WTC11 (cell line): Measurements from ENCODE around the gene ZDBF2. TPM values are rescaled to one million over a fixed set of nuclear protein-coding genes. Genes with fewer than 3 reads are reported as not detected.
"Not testable (repeated sequence)": the region's sequence is repeated elsewhere in the genome, so short reads cannot be mapped to it uniquely, and the experiment has no call there.

Experiments
- ATAC-seq: fragments of 200-7000 bp; cut with Tn5 transposase; 2 replicates; pipeline ENCODE4 v1.10.0; 2021; ENCODE audit warnings: mild to moderate bottlenecking, moderate library complexity
- CTCF ChIA-PET: fragments of 300-600 bp; sonication (Branson Sonifier 250); formaldehyde crosslinking; loops from one replicate; lab custom pipeline; 2021; ENCODE audit warnings: antibody characterized with exemption; lab: Charles Lee
- POLR2A ChIA-PET: fragments of 350-600 bp; sonication (Branson Sonifier 250); formaldehyde crosslinking; loops from one replicate; lab custom pipeline; 2021; ENCODE audit warnings: antibody characterized with exemption; lab: Charles Lee
- DNase-seq: peaks from one replicate; pipeline ENCODE4 v3.0.0; 2021; ENCODE audit warnings: low spot score
- H3K27ac Mint-ChIP-seq: 2 replicates; pipeline ENCODE4 v1.8.0; 2021; ENCODE audit warnings: mixed read lengths
- H3K27me3 Mint-ChIP-seq: 2 replicates; pipeline ENCODE4 v1.8.0; 2021; ENCODE audit warnings: low read depth, mild to moderate bottlenecking, moderate library complexity, mixed read lengths
- H3K36me3 Mint-ChIP-seq: 2 replicates; pipeline ENCODE4 v1.8.0; 2021; ENCODE audit warnings: mixed read lengths
- H3K4me1 Mint-ChIP-seq: 2 replicates; pipeline ENCODE4 v1.8.0; 2022; ENCODE audit warnings: mixed read lengths
- H3K4me3 Mint-ChIP-seq: 2 replicates; pipeline ENCODE4 v1.8.0; 2021; ENCODE audit warnings: mild to moderate bottlenecking, moderate library complexity, mixed read lengths
- H3K9me3 Mint-ChIP-seq: 2 replicates; pipeline ENCODE4 v1.8.0; 2021; ENCODE audit warnings: mixed read lengths
- CREB1 ChIP-seq: sonication (generic); formaldehyde crosslinking; IDR thresholded peaks from 2 replicates; pipeline ENCODE4 v1.8.0; 2023; ENCODE audit warnings: mild to moderate bottlenecking, missing genetic modification reagents
- ELF4 ChIP-seq: sonication (generic); formaldehyde crosslinking; IDR thresholded peaks from 2 replicates; pipeline ENCODE4 v1.8.1; 2022; ENCODE audit warnings: low read depth, mild to moderate bottlenecking, moderate library complexity, missing genetic modification reagents
- GABPB1 ChIP-seq: sonication (generic); formaldehyde crosslinking; IDR thresholded peaks from 2 replicates; pipeline ENCODE4 v1.8.1; 2023; ENCODE audit warnings: mild to moderate bottlenecking, missing genetic modification reagents
- GRHL2 ChIP-seq: fragments of 250-450 bp; sonication (Bioruptor Pico); IDR thresholded peaks from 2 replicates; pipeline ENCODE4 v1.8.0; 2022; ENCODE audit warnings: mild to moderate bottlenecking, moderate library complexity; ENCODE audit not compliant: insufficient replicate concordance, severe bottlenecking
- NR3C1 ChIP-seq: sonication (generic); formaldehyde crosslinking; conservative IDR thresholded peaks from 2 replicates; pipeline ENCODE4 v1.8.1; 2023; ENCODE audit warnings: low read depth, mild to moderate bottlenecking, missing genetic modification reagents
- SMAD4 ChIP-seq: sonication (generic); formaldehyde crosslinking; IDR thresholded peaks from 2 replicates; pipeline ENCODE4 v1.8.0; 2022; ENCODE audit warnings: mild to moderate bottlenecking, missing genetic modification reagents
- SP1 ChIP-seq: sonication (generic); formaldehyde crosslinking; conservative IDR thresholded peaks from 2 replicates; pipeline ENCODE4 v1.8.1; 2022; ENCODE audit warnings: missing genetic modification reagents
- ZNF423 ChIP-seq: fragments of 250-450 bp; sonication (Bioruptor Pico); IDR thresholded peaks from 2 replicates; pipeline ENCODE4 v2.1.2; 2022; ENCODE audit warnings: mild to moderate bottlenecking, moderate library complexity
- total RNA-seq: library from RNA; stranded (reverse); gene quantifications from 3 replicates; pipeline ENCODE4 v1.2.3, GENCODE V29; 2021
- TF ChIP-seq, protein P1 (sequence below): fragments of 250-450 bp; sonication (Bioruptor Pico); IDR thresholded peaks from 2 replicates; pipeline ENCODE4 v1.9.0; 2021; ENCODE audit warnings: moderate library complexity, mild to moderate bottlenecking, inconsistent platforms, borderline replicate concordance
- TF ChIP-seq, protein P2 (sequence below): sonication (generic); formaldehyde crosslinking; IDR thresholded peaks from 2 replicates; pipeline ENCODE4 v1.8.0; 2023; ENCODE audit warnings: missing genetic modification reagents, mild to moderate bottlenecking, borderline replicate concordance
- TF ChIP-seq, protein P3 (sequence below): sonication (generic); formaldehyde crosslinking; IDR thresholded peaks from 2 replicates; pipeline ENCODE4 v1.8.0; 2023; ENCODE audit warnings: missing genetic modification reagents
- TF ChIP-seq, protein P4 (sequence below): sonication (generic); formaldehyde crosslinking; conservative IDR thresholded peaks from 2 replicates; pipeline ENCODE4 v1.8.1; 2023; ENCODE audit warnings: mild to moderate bottlenecking, low read depth, missing genetic modification reagents, moderate library complexity

Gene ZDBF2
- total RNA-seq, 1 experiment from 2014 or later = 16.0 TPM

DNA sequence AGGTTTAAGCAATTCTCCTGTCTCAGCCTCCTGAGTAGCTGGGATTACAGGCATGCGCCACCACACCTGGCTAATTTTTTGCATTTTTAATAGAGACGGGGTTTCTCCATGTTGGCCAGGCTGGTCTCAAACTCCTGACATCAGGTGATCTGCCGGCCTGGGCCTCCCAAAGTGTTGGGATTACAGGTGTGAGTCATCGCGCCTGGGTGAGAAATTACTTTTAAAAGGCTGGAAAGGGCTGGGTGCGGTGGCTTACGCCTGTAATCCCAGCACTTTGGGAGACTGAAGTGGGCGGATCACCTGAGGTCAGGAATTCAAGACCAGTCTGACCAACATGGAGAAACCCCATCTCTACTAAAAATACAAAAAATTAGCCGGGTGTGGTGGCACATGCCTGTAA is 45.8 kb upstream of the ZDBF2 start:
- H3K27ac Mint-ChIP-seq, ATAC-seq, H3K4me3 Mint-ChIP-seq, H3K36me3 Mint-ChIP-seq, H3K27me3 Mint-ChIP-seq, H3K9me3 Mint-ChIP-seq, DNase-seq, CTCF ChIA-PET, POLR2A ChIA-PET: not testable (repeated sequence)
- H3K4me1 Mint-ChIP-seq = peaks cover 24% of the 10 kb centered on the region

DNA sequence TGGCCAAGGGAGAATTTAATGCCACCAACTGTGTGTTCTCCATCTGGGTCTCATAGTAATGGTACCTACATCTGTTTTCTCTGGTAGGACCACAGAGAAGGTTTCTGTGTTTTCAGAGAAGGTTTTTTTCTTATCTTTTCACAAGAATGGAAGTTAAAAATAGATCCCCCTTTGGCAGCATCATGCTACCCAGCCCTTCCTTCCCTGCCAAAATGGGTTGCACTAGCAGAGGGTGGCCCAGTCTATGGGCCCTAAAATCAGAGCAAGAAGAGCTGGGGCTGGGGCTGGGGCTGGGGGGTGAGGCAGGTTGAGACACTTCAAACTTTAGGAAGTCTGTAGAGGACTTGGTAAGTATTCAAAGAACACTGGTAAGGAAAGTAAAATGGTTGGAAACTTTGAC is 44.8 kb upstream of the ZDBF2 start:
- no peak overlapping the region for H3K27ac Mint-ChIP-seq
- no peaks in the 10 kb centered on the region for H3K9me3 Mint-ChIP-seq
- no peaks in the 10 kb centered on the region for H3K36me3 Mint-ChIP-seq
- ATAC-seq (no peak), DNase-seq (no peak)
- POLR2A ChIA-PET = no interaction called here
- H3K27me3 Mint-ChIP-seq = no peaks in the 10 kb centered on the region
- no peak for TF ChIP-seq NR3C1 (CRISPR knock-in tag)
- TF ChIP-seq SP1 (CRISPR knock-in tag) = no peak
- TF ChIP-seq GABPB1 (CRISPR knock-in tag) = no peak
- TF ChIP-seq, protein P1, sequence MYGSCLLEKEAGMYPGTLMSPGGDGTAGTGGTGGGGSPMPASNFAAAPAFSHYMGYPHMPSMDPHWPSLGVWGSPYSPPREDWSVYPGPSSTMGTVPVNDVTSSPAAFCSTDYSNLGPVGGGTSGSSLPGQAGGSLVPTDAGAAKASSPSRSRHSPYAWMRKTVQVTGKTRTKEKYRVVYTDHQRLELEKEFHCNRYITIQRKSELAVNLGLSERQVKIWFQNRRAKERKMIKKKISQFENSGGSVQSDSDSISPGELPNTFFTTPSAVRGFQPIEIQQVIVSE (CRISPR knock-in tag) = no peak
- TF ChIP-seq CREB1 (CRISPR knock-in tag) = no peak
- TF ChIP-seq SMAD4 (CRISPR knock-in tag) = no peak
- TF ChIP-seq, protein P2, sequence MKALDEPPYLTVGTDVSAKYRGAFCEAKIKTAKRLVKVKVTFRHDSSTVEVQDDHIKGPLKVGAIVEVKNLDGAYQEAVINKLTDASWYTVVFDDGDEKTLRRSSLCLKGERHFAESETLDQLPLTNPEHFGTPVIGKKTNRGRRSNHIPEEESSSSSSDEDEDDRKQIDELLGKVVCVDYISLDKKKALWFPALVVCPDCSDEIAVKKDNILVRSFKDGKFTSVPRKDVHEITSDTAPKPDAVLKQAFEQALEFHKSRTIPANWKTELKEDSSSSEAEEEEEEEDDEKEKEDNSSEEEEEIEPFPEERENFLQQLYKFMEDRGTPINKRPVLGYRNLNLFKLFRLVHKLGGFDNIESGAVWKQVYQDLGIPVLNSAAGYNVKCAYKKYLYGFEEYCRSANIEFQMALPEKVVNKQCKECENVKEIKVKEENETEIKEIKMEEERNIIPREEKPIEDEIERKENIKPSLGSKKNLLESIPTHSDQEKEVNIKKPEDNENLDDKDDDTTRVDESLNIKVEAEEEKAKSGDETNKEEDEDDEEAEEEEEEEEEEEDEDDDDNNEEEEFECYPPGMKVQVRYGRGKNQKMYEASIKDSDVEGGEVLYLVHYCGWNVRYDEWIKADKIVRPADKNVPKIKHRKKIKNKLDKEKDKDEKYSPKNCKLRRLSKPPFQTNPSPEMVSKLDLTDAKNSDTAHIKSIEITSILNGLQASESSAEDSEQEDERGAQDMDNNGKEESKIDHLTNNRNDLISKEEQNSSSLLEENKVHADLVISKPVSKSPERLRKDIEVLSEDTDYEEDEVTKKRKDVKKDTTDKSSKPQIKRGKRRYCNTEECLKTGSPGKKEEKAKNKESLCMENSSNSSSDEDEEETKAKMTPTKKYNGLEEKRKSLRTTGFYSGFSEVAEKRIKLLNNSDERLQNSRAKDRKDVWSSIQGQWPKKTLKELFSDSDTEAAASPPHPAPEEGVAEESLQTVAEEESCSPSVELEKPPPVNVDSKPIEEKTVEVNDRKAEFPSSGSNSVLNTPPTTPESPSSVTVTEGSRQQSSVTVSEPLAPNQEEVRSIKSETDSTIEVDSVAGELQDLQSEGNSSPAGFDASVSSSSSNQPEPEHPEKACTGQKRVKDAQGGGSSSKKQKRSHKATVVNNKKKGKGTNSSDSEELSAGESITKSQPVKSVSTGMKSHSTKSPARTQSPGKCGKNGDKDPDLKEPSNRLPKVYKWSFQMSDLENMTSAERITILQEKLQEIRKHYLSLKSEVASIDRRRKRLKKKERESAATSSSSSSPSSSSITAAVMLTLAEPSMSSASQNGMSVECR = no peak
- TF ChIP-seq, protein P3, sequence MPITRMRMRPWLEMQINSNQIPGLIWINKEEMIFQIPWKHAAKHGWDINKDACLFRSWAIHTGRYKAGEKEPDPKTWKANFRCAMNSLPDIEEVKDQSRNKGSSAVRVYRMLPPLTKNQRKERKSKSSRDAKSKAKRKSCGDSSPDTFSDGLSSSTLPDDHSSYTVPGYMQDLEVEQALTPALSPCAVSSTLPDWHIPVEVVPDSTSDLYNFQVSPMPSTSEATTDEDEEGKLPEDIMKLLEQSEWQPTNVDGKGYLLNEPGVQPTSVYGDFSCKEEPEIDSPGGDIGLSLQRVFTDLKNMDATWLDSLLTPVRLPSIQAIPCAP (CRISPR knock-in tag) = no peak
- no peak for TF ChIP-seq GRHL2 (CRISPR knock-in tag)
- no peak for TF ChIP-seq ELF4 (CRISPR knock-in tag)
- no peak overlapping the region for H3K4me3 Mint-ChIP-seq
- CTCF ChIA-PET = interaction anchor here (0.7 to 1.0 kb wide), 4 partner anchors 20 to 204 kb away, joined by 3 read pairs; no protein-coding TSS in a partner anchor
- H3K4me1 Mint-ChIP-seq = peaks cover 24% of the 10 kb centered on the region

DNA sequence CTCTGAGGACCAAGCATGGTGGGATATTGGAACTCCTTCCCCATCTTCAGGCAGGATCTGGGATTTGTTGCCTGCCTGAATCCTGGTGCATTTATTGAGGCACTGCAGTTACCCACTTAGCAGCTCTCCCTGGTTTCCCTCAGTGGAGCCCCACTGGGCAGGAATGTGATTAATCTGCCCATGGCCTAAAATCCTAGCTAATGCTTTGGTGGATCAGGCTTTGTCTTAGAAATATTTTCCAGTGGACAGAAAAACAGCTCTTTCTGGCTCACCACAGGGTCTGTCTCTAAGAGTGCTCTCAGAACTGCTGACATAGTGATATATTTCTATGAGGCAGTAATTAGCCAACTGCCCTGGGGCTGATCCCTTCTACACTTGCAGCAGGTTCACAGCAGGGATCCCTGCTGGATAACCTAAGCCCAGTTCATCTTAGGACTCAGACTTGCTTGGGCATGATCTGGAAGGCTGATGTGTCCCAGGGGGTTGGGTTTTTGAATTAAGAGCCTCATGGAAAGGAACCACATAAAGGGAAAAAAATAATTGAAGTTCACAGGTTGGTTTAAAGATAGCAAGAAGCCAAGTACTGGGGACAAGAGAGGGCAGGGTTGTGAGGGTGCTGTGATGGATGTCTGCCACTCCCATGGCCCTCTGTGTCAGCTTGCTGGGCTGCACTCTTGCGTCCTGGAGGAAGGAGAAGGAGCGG is 44.3 kb upstream of the ZDBF2 start:
- no peaks in the 10 kb centered on the region for H3K36me3 Mint-ChIP-seq
- CTCF ChIA-PET = interaction anchor here (0.7 to 1.0 kb wide), 6 partner anchors 19 to 203 kb away, joined by 3 to 4 read pairs (median 3); no protein-coding TSS in a partner anchor
- peak; percentile 3; the same call in 1 of the 2 replicates for TF ChIP-seq ZNF423 (CRISPR knock-in tag)
- TF ChIP-seq, protein P4, sequence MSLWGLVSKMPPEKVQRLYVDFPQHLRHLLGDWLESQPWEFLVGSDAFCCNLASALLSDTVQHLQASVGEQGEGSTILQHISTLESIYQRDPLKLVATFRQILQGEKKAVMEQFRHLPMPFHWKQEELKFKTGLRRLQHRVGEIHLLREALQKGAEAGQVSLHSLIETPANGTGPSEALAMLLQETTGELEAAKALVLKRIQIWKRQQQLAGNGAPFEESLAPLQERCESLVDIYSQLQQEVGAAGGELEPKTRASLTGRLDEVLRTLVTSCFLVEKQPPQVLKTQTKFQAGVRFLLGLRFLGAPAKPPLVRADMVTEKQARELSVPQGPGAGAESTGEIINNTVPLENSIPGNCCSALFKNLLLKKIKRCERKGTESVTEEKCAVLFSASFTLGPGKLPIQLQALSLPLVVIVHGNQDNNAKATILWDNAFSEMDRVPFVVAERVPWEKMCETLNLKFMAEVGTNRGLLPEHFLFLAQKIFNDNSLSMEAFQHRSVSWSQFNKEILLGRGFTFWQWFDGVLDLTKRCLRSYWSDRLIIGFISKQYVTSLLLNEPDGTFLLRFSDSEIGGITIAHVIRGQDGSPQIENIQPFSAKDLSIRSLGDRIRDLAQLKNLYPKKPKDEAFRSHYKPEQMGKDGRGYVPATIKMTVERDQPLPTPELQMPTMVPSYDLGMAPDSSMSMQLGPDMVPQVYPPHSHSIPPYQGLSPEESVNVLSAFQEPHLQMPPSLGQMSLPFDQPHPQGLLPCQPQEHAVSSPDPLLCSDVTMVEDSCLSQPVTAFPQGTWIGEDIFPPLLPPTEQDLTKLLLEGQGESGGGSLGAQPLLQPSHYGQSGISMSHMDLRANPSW (CRISPR knock-in tag) = no peak
- peak; percentile 35 for DNase-seq
- H3K9me3 Mint-ChIP-seq = peaks cover under 1% of the 10 kb centered on the region; the same call in 1 of the 2 replicates
- H3K27me3 Mint-ChIP-seq = no peaks in the 10 kb centered on the region
- no peak overlapping the region for H3K27ac Mint-ChIP-seq
- H3K4me3 Mint-ChIP-seq = no peak overlapping the region
- POLR2A ChIA-PET = no interaction called here
- H3K4me1 Mint-ChIP-seq = peaks cover 23% of the 10 kb centered on the region
- peak; percentile 90 for ATAC-seq
